HT-29 (cell line): ENCODE measurements around the gene PAQR4. TPM values are rescaled to one million over a fixed set of nuclear protein-coding genes. Genes with fewer than 3 reads are reported as not detected.
A peak's percentile ranks its signal among the peaks of the same experiment; 100 is the strongest.
"Not testable (repeated sequence)": the region's sequence is repeated elsewhere in the genome, so short reads cannot be mapped to it uniquely, and the experiment has no call there.

ENCODE experiments used
- DNase-seq: peaks from one replicate; pipeline ENCODE4 v3.0.0-alpha.2; 2015; ENCODE audit warnings: low spot score
- total RNA-seq: library from RNA; depleted of rRNA; stranded (reverse); fragments of >200 nt; shearing (Covaris generic); gene quantifications from 2 replicates; pipeline ENCODE4 v1.2.3, GENCODE V29; 2014

Gene PAQR4
- total RNA-seq, 1 experiment from 2014 or later: 106 TPM

GRCh38 chr16:2943716-2944115, 25.4 kb upstream of the PAQR4 start:
- not testable (repeated sequence) for DNase-seq

GRCh38 chr16:2946649-2947048, 22.5 kb upstream of the PAQR4 start:
- DNase-seq: no peak

GRCh38 chr16:2948807-2949704, 20.1 kb upstream of the PAQR4 start:
- DNase-seq: no peak

GRCh38 chr16:2949705-2950352, 19.3 kb upstream of the PAQR4 start:
- DNase-seq: no peak

- no peak for DNase-seq
Measured at GRCh38 chr16:2950353-2950724, 18.8 kb upstream of the PAQR4 start.

GRCh38 chr16:2950773-2951172, 18.4 kb upstream of the PAQR4 start:
- no peak for DNase-seq

GRCh38 chr16:2952679-2953078, 16.5 kb upstream of the PAQR4 start:
- no peak for DNase-seq

GRCh38 chr16:2953706-2954627, 15.2 kb upstream of the PAQR4 start:
- DNase-seq: no peak

- no peak for DNase-seq
Measured at GRCh38 chr16:2954656-2955381, 14.3 kb upstream of the PAQR4 start.

GRCh38 chr16:2955438-2955778, 13.7 kb upstream of the PAQR4 start:
- DNase-seq: no peak

GRCh38 chr16:2955779-2956578, 13.2 kb upstream of the PAQR4 start:
- no peak for DNase-seq

GRCh38 chr16:2956579-2956956, 12.6 kb upstream of the PAQR4 start:
- DNase-seq: no peak

- peak; percentile 29 for DNase-seq
Measured at GRCh38 chr16:2959206-2959605, 9.9 kb upstream of the PAQR4 start.

- no peak for DNase-seq
Measured at GRCh38 chr16:2960183-2961010, 8.8 kb upstream of the PAQR4 start.

GRCh38 chr16:2962334-2963073, 6.6 kb upstream of the PAQR4 start:
- no peak for DNase-seq

GRCh38 chr16:2963074-2963722, 6.0 kb upstream of the PAQR4 start:
- no peak for DNase-seq

- no peak for DNase-seq
Measured at GRCh38 chr16:2963723-2964474, 5.2 kb upstream of the PAQR4 start, which contains the start of gene KREMEN2. TSS of gene KREMEN2 (plus strand) at chr16:2964275. CDS start at chr16:2964521, 246 bp downstream.
